Loucy (cell line): ENCODE data around the gene ZFP36L2.

ENCODE experiments used
- H2AFZ ChIP-seq: fragments of 200-600 bp; sonication (generic); 2 replicates; pipeline ENCODE4 v1.6.0; 2016; ENCODE audit warnings: antibody characterized with exemption, mild to moderate bottlenecking, low read length, moderate library complexity
- H3F3A ChIP-seq: fragments of 200-600 bp; 2 replicates; pipeline ENCODE4 v1.6.0; 2016; ENCODE audit warnings: antibody characterized with exemption, low read depth, mild to moderate bottlenecking
- H3K27me3 ChIP-seq: fragments of 200-600 bp; sonication (generic); 2 replicates; pipeline ENCODE4 v1.6.1; 2014; ENCODE audit warnings: low read length, mild to moderate bottlenecking; ENCODE audit not compliant: insufficient read depth, poor library complexity, severe bottlenecking
- H3K36me3 ChIP-seq: fragments of 200-600 bp; sonication (generic); 2 replicates; pipeline ENCODE4 v1.6.1; 2016; ENCODE audit warnings: low read length; ENCODE audit not compliant: insufficient read depth
- H3K4me1 ChIP-seq: fragments of 200-600 bp; sonication (generic); 2 replicates; pipeline ENCODE4 v1.5.1; 2014; ENCODE audit warnings: low read length, mild to moderate bottlenecking; ENCODE audit not compliant: insufficient read depth, poor library complexity, severe bottlenecking
- H3K4me2 ChIP-seq: fragments of 200-600 bp; sonication (generic); 2 replicates; pipeline ENCODE4 v1.6.0; 2014; ENCODE audit warnings: antibody characterized with exemption, low read length, low read depth, mild to moderate bottlenecking; ENCODE audit not compliant: poor library complexity, severe bottlenecking
- H3K4me3 ChIP-seq: fragments of 200-600 bp; sonication (generic); 2 replicates; pipeline ENCODE4 v1.5.1; 2014; ENCODE audit warnings: low read length, mild to moderate bottlenecking, mixed read lengths; ENCODE audit not compliant: poor library complexity, severe bottlenecking
- H3K79me2 ChIP-seq: fragments of 200-600 bp; sonication (generic); 2 replicates; pipeline ENCODE4 v1.6.1; 2014; ENCODE audit warnings: low read length; ENCODE audit not compliant: insufficient read depth
- H3K9ac ChIP-seq: fragments of 200-600 bp; sonication (generic); 2 replicates; pipeline ENCODE4 v1.6.0; 2014; ENCODE audit warnings: mild to moderate bottlenecking, low read depth, low read length, moderate library complexity; ENCODE audit not compliant: poor library complexity, severe bottlenecking
- H3K9me2 ChIP-seq: fragments of 200-600 bp; sonication (generic); replicated peaks from 2 replicates; pipeline ENCODE4 v1.6.1; 2016; ENCODE audit warnings: low read depth, low read length, mixed read lengths
- H3K9me3 ChIP-seq: fragments of 200-600 bp; sonication (generic); 2 replicates; pipeline ENCODE4 v1.6.1; 2014; ENCODE audit warnings: mild to moderate bottlenecking, antibody characterized with exemption, low read length, low read depth; ENCODE audit not compliant: insufficient read depth
- H4K20me1 ChIP-seq: fragments of 200-600 bp; sonication (generic); 2 replicates; pipeline ENCODE4 v1.6.0; 2014; ENCODE audit warnings: antibody characterized with exemption, low read length, mild to moderate bottlenecking; ENCODE audit not compliant: insufficient read depth, poor library complexity, severe bottlenecking
- EZH2phosphoT487 ChIP-seq: fragments of 200-600 bp; IDR thresholded peaks from 2 replicates; pipeline ENCODE4 v1.6.1; 2018; ENCODE audit warnings: antibody characterized with exemption, mild to moderate bottlenecking, moderate library complexity, borderline replicate concordance
- TF ChIP-seq, protein P1 (sequence below): fragments of 200-600 bp; sonication (generic); conservative IDR thresholded peaks from 2 replicates; pipeline ENCODE4 v1.5.1; 2014; ENCODE audit warnings: mild to moderate bottlenecking, antibody characterized with exemption, low read length

Gene ZFP36L2

DNA sequence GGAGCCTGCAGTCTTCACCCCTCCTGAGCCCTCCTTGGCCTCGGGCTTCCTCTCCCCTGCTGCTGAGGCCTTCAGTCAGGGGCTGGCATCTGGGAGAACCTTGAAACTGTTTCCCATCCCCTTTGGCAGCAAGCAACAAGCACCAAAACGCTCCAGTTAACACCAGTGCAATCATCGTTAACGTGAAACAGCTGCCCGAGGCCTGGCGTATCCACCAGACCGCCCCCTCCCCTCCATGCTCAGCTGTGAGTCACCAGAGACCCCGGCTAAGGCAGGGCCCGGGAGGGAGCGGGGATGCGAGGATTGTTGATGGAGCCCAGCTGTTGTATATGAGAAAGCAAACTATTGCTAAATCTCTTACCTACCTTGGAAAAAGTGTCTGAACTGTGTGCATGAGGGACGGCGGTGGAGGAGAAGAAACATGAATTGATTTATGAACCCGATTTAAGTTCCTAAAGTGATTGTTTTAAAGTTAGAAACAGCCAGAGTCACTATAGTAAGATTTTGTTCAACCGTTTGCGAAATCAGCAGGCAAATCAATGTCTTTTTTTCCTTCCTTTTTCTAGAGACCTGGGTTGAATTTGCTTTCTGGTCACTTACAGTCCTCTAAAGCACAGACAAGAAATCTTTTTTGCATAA lies 5.2 kb downstream of the ZFP36L2 start:
- no peaks in the 10 kb centered on the region for H3K9me3 ChIP-seq
- peaks cover 52% of the 10 kb centered on the region for H3K4me1 ChIP-seq
- H3K27me3 ChIP-seq, result no peaks in the 10 kb centered on the region
- H3F3A ChIP-seq, result peaks cover 23% of the 10 kb centered on the region
- H3K36me3 ChIP-seq, result peaks cover 27% of the 10 kb centered on the region
- peak overlapping the region; percentile 97 for H3K4me2 ChIP-seq
- TF ChIP-seq EZH2phosphoT487, result no peak
- TF ChIP-seq, protein P1, sequence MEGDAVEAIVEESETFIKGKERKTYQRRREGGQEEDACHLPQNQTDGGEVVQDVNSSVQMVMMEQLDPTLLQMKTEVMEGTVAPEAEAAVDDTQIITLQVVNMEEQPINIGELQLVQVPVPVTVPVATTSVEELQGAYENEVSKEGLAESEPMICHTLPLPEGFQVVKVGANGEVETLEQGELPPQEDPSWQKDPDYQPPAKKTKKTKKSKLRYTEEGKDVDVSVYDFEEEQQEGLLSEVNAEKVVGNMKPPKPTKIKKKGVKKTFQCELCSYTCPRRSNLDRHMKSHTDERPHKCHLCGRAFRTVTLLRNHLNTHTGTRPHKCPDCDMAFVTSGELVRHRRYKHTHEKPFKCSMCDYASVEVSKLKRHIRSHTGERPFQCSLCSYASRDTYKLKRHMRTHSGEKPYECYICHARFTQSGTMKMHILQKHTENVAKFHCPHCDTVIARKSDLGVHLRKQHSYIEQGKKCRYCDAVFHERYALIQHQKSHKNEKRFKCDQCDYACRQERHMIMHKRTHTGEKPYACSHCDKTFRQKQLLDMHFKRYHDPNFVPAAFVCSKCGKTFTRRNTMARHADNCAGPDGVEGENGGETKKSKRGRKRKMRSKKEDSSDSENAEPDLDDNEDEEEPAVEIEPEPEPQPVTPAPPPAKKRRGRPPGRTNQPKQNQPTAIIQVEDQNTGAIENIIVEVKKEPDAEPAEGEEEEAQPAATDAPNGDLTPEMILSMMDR, result no peak
- H4K20me1 ChIP-seq, result peaks cover 38% of the 10 kb centered on the region
- peak overlapping the region; percentile 97 for H3K4me3 ChIP-seq
- no peaks in the 10 kb centered on the region for H3K9me2 ChIP-seq
- H3K9ac ChIP-seq, result peak overlapping the region; percentile 100
- H3K79me2 ChIP-seq, result peaks cover 61% of the 10 kb centered on the region
- H2AFZ ChIP-seq, result no peak overlapping the region

DNA sequence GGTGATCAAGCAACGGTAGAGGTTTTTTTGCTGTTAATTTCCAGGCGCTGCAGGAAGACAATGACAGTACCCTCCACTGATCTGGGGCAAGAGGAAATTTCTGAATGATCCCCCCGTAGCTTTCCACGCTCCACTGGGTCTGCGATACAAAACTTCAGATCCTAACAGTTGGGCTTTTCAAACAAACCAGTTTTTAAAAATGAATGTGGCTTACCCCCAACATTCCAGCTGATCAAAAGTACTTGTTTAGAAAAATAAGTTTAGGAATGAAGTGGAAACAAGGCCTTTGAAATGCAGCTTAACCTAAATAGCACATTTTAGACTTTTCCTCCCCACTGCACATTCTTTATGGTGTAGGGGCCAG lies 5.7 kb downstream of the ZFP36L2 start:
- Histone ChIP-seq H3K4me1 (peaks cover 52% of the 10 kb centered on the region), H3K9ac (peak overlapping the region; percentile 100)

DNA sequence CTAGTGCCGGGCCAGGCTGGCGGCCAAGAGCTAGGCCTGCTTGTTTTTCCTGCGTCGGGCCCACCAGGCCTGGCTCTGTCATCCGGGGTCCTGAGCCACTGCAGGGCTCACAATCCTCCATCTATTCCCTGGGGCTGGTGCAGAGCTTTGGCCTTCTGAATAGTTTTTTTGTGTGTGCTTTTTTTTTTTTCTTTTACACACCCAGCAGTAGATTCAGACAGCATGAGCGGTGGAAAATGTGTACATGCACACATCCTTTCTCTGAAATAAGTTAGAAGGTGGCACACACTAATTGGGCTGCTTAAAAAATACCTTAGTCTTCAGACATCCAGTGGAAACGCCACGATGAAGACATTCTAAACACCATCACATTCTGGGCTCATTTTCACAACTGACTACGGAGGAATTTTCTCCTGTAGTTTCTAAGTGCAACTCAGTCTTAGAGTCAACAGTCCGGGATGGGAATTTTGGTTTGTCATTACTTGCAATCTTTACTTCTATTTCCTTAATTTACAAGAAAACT lies 6.1 kb downstream of the ZFP36L2 start:
- H3K4me1 ChIP-seq, result peaks cover 52% of the 10 kb centered on the region
- H3K27me3 ChIP-seq, result no peaks in the 10 kb centered on the region
- H2AFZ ChIP-seq, result peak overlapping the region; percentile 91; the same call in 1 of the 2 replicates
- H3K79me2 ChIP-seq, result peaks cover 52% of the 10 kb centered on the region
- H3K4me2 ChIP-seq, result peak overlapping the region; percentile 97
- H4K20me1 ChIP-seq, result peaks cover 33% of the 10 kb centered on the region
- TF ChIP-seq EZH2phosphoT487, result no peak
- TF ChIP-seq, protein P1, result no peak
- peak overlapping the region; percentile 100 for H3K9ac ChIP-seq
- peaks cover 27% of the 10 kb centered on the region for H3K36me3 ChIP-seq
- H3K4me3 ChIP-seq, result peak overlapping the region; percentile 97
- H3K9me3 ChIP-seq, result no peaks in the 10 kb centered on the region
- no peaks in the 10 kb centered on the region for H3K9me2 ChIP-seq
- H3F3A ChIP-seq, result peaks cover 23% of the 10 kb centered on the region

More for the DNA sequence above, 5.7 kb downstream of the ZFP36L2 start:
- no peaks in the 10 kb centered on the region for H3K27me3 ChIP-seq
- peaks cover 56% of the 10 kb centered on the region for H3K79me2 ChIP-seq
- TF ChIP-seq, protein P1, result no peak
- no peak for TF ChIP-seq EZH2phosphoT487
- H3F3A ChIP-seq, result peaks cover 23% of the 10 kb centered on the region
- H3K4me2 ChIP-seq, result peak overlapping the region; percentile 97
- H4K20me1 ChIP-seq, result peaks cover 38% of the 10 kb centered on the region
- no peaks in the 10 kb centered on the region for H3K9me3 ChIP-seq
- no peak overlapping the region for H2AFZ ChIP-seq
- H3K4me3 ChIP-seq, result peak overlapping the region; percentile 97
- peaks cover 27% of the 10 kb centered on the region for H3K36me3 ChIP-seq
- H3K9me2 ChIP-seq, result no peaks in the 10 kb centered on the region
